Endothelial cell of umbilical vein (primary cell): ENCODE data around the gene HCRTR2. TPM values are rescaled to one million over a fixed set of nuclear protein-coding genes. Genes with fewer than 3 reads are reported as not detected.

Experiments used
- BruUV-seq: library from RNA; stranded (reverse); fragments of 400-500 nt; replicated peaks from 2 replicates; lab custom pipeline; 2021; lab: Mats Ljungman, UMichigan
- CTCF ChIA-PET: fragments of 300-600, 350-600 bp; sonication (Branson Sonifier 250); formaldehyde crosslinking; loops from one replicate; lab custom pipeline; 2021; ENCODE audit warnings: antibody characterized with exemption, inconsistent platforms; lab: Charles Lee
- POLR2A ChIA-PET: fragments of 300-600, 350-600 bp; sonication (Branson Sonifier 250); formaldehyde crosslinking; loops from one replicate; lab custom pipeline; 2021; ENCODE audit warnings: antibody characterized with exemption, inconsistent platforms; lab: Charles Lee
- DNase-seq: peaks from one replicate; pipeline ENCODE4 v3.0.0-alpha.2; 2011; ENCODE audit warnings: low read depth, low spot score
- FAIRE-seq: peaks from 2 replicates; lab custom pipeline; 2011; peaks lifted over from hg19 to GRCh38; lab: Jason Lieb, UNC
- H2AFZ ChIP-seq: 2 replicates; pipeline ENCODE4 v1.6.0; 2012; ENCODE audit warnings: low read depth, low read length, control low read depth, inconsistent platforms
- H3K27ac ChIP-seq: 2 replicates; pipeline ENCODE4 v1.5.1; 2011; ENCODE audit warnings: low read depth, mild to moderate bottlenecking, control low read depth, low read length, moderate library complexity; ENCODE audit not compliant: insufficient read depth
- H3K27me3 ChIP-seq, 2 experiments: 2 replicates each; pipeline versions ENCODE4 v1.6.0 to v1.6.1; 2011; ENCODE audit warnings: low read length in 2 of 2, mixed read lengths in 1 of 2; ENCODE audit not compliant: control insufficient read depth in 2 of 2, insufficient read depth in 2 of 2
- H3K36me3 ChIP-seq, 2 experiments: 2 replicates in 1 of 2; 3 replicates in 1 of 2; pipeline ENCODE4 v1.5.1; 2011; ENCODE audit warnings: low read length in 2 of 2, mild to moderate bottlenecking in 1 of 2, moderate library complexity in 1 of 2; ENCODE audit not compliant: control insufficient read depth in 2 of 2, insufficient read depth in 2 of 2; ENCODE audit errors: extremely low read depth in 1 of 2
- H3K4me1 ChIP-seq: 3 replicates; pipeline ENCODE4 v1.5.1; 2011; ENCODE audit warnings: mild to moderate bottlenecking, low read length; ENCODE audit not compliant: control insufficient read depth, insufficient read depth; ENCODE audit errors: extremely low read depth
- H3K4me2 ChIP-seq: 2 replicates; pipeline ENCODE4 v1.6.1; 2011; ENCODE audit warnings: low read length, control low read depth, mixed read lengths; ENCODE audit not compliant: insufficient read depth
- H3K4me3 ChIP-seq, 3 experiments: fragments of 200-600 bp in 1 of 3; sonication (generic), shearing (Covaris generic) in 1 of 3; replicated peaks in 1 of 3; 2 replicates each; pipeline ENCODE4 v1.5.1; 2011 to 2016; ENCODE audit warnings: control low read depth in 3 of 3, low read length in 3 of 3, mild to moderate bottlenecking in 2 of 3, inconsistent platforms in 1 of 3, low read depth in 1 of 3, moderate library complexity in 1 of 3; ENCODE audit not compliant: insufficient read depth in 1 of 3
- H3K79me2 ChIP-seq: 2 replicates; pipeline ENCODE4 v1.6.0; 2012; ENCODE audit warnings: low read length, inconsistent platforms; ENCODE audit not compliant: control insufficient read depth, insufficient read depth
- H3K9ac ChIP-seq: replicated peaks from 2 replicates; pipeline ENCODE3; 2011; ENCODE audit warnings: low read length, control low read depth; ENCODE audit not compliant: insufficient read depth; ENCODE audit errors: extremely low read depth
- H3K9me1 ChIP-seq: replicated peaks from 3 replicates; pipeline ENCODE4 v1.6.0; 2011; ENCODE audit warnings: mild to moderate bottlenecking, low read length; ENCODE audit not compliant: control insufficient read depth, insufficient read depth; ENCODE audit errors: extremely low read depth
- H3K9me3 ChIP-seq: replicated peaks from 2 replicates; pipeline ENCODE4 v1.5.1; 2012; ENCODE audit warnings: low read length, inconsistent platforms; ENCODE audit not compliant: control insufficient read depth, insufficient read depth
- H4K20me1 ChIP-seq: replicated peaks from 2 replicates; pipeline ENCODE3; 2011; ENCODE audit warnings: mild to moderate bottlenecking, low read length; ENCODE audit not compliant: control insufficient read depth, insufficient read depth; ENCODE audit errors: extremely low read depth
- FOS ChIP-seq: IDR thresholded peaks from 2 replicates; pipeline ENCODE4 v1.6.1; 2011; ENCODE audit warnings: mild to moderate bottlenecking, low read length, moderate library complexity, borderline replicate concordance; ENCODE audit not compliant: insufficient read depth
- POLR2A ChIP-seq: IDR thresholded peaks from 2 replicates; pipeline ENCODE4 v1.6.1; 2012; ENCODE audit warnings: low read depth, mild to moderate bottlenecking, control low read depth, low read length
- dilution Hi-C: fragments of 300-500 bp; cut with MboI; formaldehyde crosslinking; loops from one replicate; pipeline ENCODE4 v1.15.0; 2019; ENCODE audit warnings: low sequenced_read_pairs; ENCODE audit not compliant: extremely low pct_ligation_motif_present
- intact Hi-C: fragments of 100-400 bp; cut with micrococcal nuclease; formaldehyde crosslinking; loops from one replicate; pipeline ENCODE4 v1.10.0; 2022
- polyA plus RNA-seq, 4 experiments: library from polyadenylated mRNA; depleted of rRNA in 3 of 4; stranded (reverse) in 3 of 4; unstranded in 1 of 4; fragments of >200 nt; gene quantifications; 2 replicates each; pipeline versions ENCODE4 v1.2.1 to v1.2.3, GENCODE V29; 2011 to 2012; ENCODE audit warnings: missing spikeins in 1 of 4
- total RNA-seq: library from RNA; stranded (reverse); gene quantifications from 2 replicates; pipeline ENCODE4 v1.2.3, GENCODE V29; 2021
- TF ChIP-seq, protein P1 (sequence below), 2 donors: IDR thresholded peaks; 1 replicate in 1 of 2; 2 replicates in 1 of 2; pipeline ENCODE4 v1.5.1; 2011; ENCODE audit warnings: low read length in 2 of 2, mild to moderate bottlenecking in 2 of 2, moderate library complexity in 2 of 2, control low read depth in 1 of 2, inconsistent platforms in 1 of 2, low read depth in 1 of 2; ENCODE audit not compliant: insufficient read depth in 1 of 2; ENCODE audit errors: extremely low read depth in 1 of 2
- TF ChIP-seq, protein P2 (sequence below): IDR thresholded peaks from 2 replicates; pipeline ENCODE4 v1.6.1; 2011; ENCODE audit not compliant: insufficient read depth, insufficient read length

The HCRTR2 gene
- total and polyA plus RNA-seq, 2 donors (not counting 3 experiments of a cell fraction or from before 2014, with no cell fraction given): not detected

DNA sequence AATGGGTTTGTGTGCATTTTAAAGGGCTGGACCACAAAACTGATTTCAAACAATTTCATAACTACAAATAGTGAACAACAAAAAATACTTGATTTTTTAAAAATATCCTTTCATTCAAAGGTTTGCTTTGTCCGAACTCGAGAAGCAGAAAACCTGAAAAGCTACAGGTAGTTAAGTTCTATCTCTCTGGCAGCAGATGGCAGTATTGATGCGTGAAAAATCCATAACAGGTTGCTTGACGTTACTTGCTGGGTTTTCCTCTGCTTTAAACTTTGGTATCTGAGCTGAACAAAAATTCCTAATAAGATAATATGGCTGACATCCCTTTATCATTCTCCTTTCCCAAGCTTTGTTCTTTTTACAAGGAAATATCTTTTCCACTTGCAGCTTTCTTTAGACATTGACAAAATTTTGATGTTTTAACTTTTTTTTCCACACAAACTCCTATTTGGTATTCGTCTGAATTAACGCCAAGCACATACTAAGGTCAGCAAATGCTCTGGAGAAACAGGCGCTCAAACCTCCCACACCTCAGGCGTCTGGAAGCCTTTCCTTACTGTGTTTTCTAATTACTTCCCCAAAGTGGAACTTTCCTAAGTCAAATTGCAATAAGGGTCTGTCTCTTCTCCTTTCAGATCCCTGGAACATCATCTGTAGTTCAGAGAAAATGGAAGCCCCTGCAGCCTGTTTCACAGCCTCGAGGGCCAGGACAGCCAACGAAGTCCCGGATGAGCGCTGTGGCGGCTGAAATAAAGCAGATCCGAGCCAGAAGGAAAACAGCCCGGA is 102.6 kb downstream of the HCRTR2 start:
- no peaks in the 10 kb centered on the region for H3K36me3 ChIP-seq
- DNase-seq: peak; percentile 64
- H3K9ac ChIP-seq: no peak overlapping the region
- dilution Hi-C loops (no loop called here), intact Hi-C loops (loop anchor here (1.0 to 10.0 kb wide), 5 partner anchors 168 to 1318 kb away; no protein-coding TSS in a partner anchor)
- no TSS peak for BruUV-seq
- H3K27me3 ChIP-seq: peaks cover 0 to 2% of the 10 kb centered on the region in 2 experiments
- peak; percentile 75 for FAIRE-seq
- no peaks in the 10 kb centered on the region for H3K4me1 ChIP-seq
- H3K4me2 ChIP-seq: peak overlapping the region; percentile 3
- H3K79me2 ChIP-seq: no peaks in the 10 kb centered on the region
- no peaks in the 10 kb centered on the region for H4K20me1 ChIP-seq
- TF ChIP-seq FOS (no peak), POLR2A (no peak)
- TF ChIP-seq, protein P1, sequence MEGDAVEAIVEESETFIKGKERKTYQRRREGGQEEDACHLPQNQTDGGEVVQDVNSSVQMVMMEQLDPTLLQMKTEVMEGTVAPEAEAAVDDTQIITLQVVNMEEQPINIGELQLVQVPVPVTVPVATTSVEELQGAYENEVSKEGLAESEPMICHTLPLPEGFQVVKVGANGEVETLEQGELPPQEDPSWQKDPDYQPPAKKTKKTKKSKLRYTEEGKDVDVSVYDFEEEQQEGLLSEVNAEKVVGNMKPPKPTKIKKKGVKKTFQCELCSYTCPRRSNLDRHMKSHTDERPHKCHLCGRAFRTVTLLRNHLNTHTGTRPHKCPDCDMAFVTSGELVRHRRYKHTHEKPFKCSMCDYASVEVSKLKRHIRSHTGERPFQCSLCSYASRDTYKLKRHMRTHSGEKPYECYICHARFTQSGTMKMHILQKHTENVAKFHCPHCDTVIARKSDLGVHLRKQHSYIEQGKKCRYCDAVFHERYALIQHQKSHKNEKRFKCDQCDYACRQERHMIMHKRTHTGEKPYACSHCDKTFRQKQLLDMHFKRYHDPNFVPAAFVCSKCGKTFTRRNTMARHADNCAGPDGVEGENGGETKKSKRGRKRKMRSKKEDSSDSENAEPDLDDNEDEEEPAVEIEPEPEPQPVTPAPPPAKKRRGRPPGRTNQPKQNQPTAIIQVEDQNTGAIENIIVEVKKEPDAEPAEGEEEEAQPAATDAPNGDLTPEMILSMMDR (IDR thresholded peaks at IDR 0.05; ENCODE audit: extremely low read depth in 1 of 2, insufficient read depth in 1 of 2, low read depth in 1 of 2, low read length in 2 of 2): peak; percentile 47 to 56
- TF ChIP-seq, protein P2, sequence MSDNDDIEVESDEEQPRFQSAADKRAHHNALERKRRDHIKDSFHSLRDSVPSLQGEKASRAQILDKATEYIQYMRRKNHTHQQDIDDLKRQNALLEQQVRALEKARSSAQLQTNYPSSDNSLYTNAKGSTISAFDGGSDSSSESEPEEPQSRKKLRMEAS: no peak
- no peak overlapping the region for H3K27ac ChIP-seq
- H3K9me1 ChIP-seq: no peaks in the 10 kb centered on the region
- no peak overlapping the region for H3K4me3 ChIP-seq
- CTCF ChIA-PET: interaction anchor here (0.6 to 2.9 kb wide), 70 partner anchors 7 to 1558 kb away, joined by 3 to 61 read pairs (median 4); partner anchors contain the start of genes BMP5 and COL21A1
- H2AFZ ChIP-seq: peak overlapping the region; percentile 35
- POLR2A ChIA-PET: no interaction called here
- H3K9me3 ChIP-seq: no peaks in the 10 kb centered on the region
